C4-2B (cell line): Measurements from ENCODE around the gene FFAR3.

Source experiments
- ZFX ChIP-seq: fragments of 450-650 bp; IDR thresholded peaks from 2 replicates; pipeline ENCODE4 v1.6.1; 2017
- TF ChIP-seq, protein P1 (sequence below): fragments of 450-650 bp; conservative IDR thresholded peaks from 2 replicates; pipeline ENCODE4 v1.5.1; 2017; ENCODE audit warnings: mild to moderate bottlenecking

DNA sequence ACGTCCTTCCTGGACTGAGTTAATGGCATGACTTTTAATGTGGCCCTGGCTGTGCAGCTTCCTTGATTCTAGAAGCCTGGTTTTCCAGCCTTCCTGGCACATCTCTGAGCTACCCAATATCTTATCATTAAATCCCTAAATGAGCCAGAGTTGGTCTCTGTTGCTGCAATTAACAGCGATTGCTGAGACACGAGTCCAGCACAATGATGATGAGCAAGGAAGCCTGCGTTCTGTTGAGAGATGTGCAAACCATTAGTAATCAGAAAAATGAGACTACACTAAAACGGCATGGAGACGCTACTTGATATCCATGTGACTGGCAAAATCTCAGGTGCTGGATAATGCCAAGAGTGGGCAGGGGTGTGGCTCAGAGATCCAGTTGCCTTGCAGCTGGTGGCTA, 38.8 kb downstream of the FFAR3 start:
- TF ChIP-seq, protein P1, sequence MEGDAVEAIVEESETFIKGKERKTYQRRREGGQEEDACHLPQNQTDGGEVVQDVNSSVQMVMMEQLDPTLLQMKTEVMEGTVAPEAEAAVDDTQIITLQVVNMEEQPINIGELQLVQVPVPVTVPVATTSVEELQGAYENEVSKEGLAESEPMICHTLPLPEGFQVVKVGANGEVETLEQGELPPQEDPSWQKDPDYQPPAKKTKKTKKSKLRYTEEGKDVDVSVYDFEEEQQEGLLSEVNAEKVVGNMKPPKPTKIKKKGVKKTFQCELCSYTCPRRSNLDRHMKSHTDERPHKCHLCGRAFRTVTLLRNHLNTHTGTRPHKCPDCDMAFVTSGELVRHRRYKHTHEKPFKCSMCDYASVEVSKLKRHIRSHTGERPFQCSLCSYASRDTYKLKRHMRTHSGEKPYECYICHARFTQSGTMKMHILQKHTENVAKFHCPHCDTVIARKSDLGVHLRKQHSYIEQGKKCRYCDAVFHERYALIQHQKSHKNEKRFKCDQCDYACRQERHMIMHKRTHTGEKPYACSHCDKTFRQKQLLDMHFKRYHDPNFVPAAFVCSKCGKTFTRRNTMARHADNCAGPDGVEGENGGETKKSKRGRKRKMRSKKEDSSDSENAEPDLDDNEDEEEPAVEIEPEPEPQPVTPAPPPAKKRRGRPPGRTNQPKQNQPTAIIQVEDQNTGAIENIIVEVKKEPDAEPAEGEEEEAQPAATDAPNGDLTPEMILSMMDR = no peak
- no peak for TF ChIP-seq ZFX
